H9 (cell line): ENCODE measurements around the gene GOLGA3. TPM values are rescaled to one million over a fixed set of nuclear protein-coding genes. Genes with fewer than 3 reads are reported as not detected.
"Not testable (repeated sequence)": the region's sequence is repeated elsewhere in the genome, so short reads cannot be mapped to it uniquely, and the experiment has no call there.

ENCODE experiments used
- DNase-seq: peaks from one replicate; pipeline ENCODE4 v3.0.0-alpha.2; 2017
- H2AFZ ChIP-seq: one replicate; pipeline ENCODE4 v1.6.1; 2013; ENCODE audit warnings: mild to moderate bottlenecking, low read length, control low read depth, moderate library complexity
- H2AK5ac ChIP-seq: 2 replicates; pipeline ENCODE4 v1.6.1; 2013; ENCODE audit warnings: low read length, control low read depth, mixed read lengths; ENCODE audit not compliant: insufficient read length
- H2BK120ac ChIP-seq: one replicate; pipeline ENCODE4 v1.6.1; 2013; ENCODE audit warnings: low read depth, mild to moderate bottlenecking, low read length, control low read depth, inconsistent platforms; ENCODE audit not compliant: poor library complexity, severe bottlenecking
- H2BK12ac ChIP-seq: 2 replicates; pipeline ENCODE4 v1.6.1; 2013; ENCODE audit warnings: low read length, control low read depth, mixed read lengths, low read depth; ENCODE audit not compliant: insufficient read length
- H2BK15ac ChIP-seq: 2 replicates; pipeline ENCODE4 v1.6.1; 2013; ENCODE audit warnings: low read depth, low read length, control low read depth
- H2BK20ac ChIP-seq: one replicate; pipeline ENCODE4 v1.6.1; 2013; ENCODE audit warnings: low read depth, mild to moderate bottlenecking, low read length, control low read depth, inconsistent platforms; ENCODE audit not compliant: poor library complexity, severe bottlenecking
- H2BK5ac ChIP-seq: 2 replicates; pipeline ENCODE4 v1.6.1; 2013; ENCODE audit warnings: low read length, control low read depth, mixed read lengths; ENCODE audit not compliant: insufficient read length
- H3K14ac ChIP-seq: 2 replicates; pipeline ENCODE4 v1.6.1; 2013; ENCODE audit warnings: low read length, control low read depth; ENCODE audit not compliant: insufficient read depth
- H3K18ac ChIP-seq: 2 replicates; pipeline ENCODE4 v1.6.1; 2013; ENCODE audit warnings: low read depth, mild to moderate bottlenecking, mixed read lengths, low read length, control low read depth; ENCODE audit not compliant: insufficient read length
- H3K23ac ChIP-seq: 2 replicates; pipeline ENCODE4 v1.6.1; 2013; ENCODE audit warnings: low read length, control low read depth, mixed read lengths, low read depth; ENCODE audit not compliant: insufficient read length
- H3K23me2 ChIP-seq: 2 replicates; pipeline ENCODE4 v1.6.1; 2013; ENCODE audit warnings: low read depth, mild to moderate bottlenecking, mixed read lengths, low read length, control low read depth; ENCODE audit not compliant: insufficient read length, poor library complexity, severe bottlenecking
- H3K27ac ChIP-seq: 2 replicates; pipeline ENCODE4 v1.5.1; 2013; ENCODE audit warnings: low read length, control low read depth, mixed read lengths, low read depth; ENCODE audit not compliant: insufficient read length
- H3K27me3 ChIP-seq: 2 replicates; pipeline ENCODE4 v1.6.1; 2013; ENCODE audit warnings: low read length, control low read depth, inconsistent platforms; ENCODE audit not compliant: insufficient read depth
- H3K4ac ChIP-seq: 2 replicates; pipeline ENCODE4 v1.6.1; 2013; ENCODE audit warnings: low read depth, mild to moderate bottlenecking, control low read depth, inconsistent platforms, low read length, moderate library complexity
- H3K4me1 ChIP-seq: 2 replicates; pipeline ENCODE4 v1.6.1; 2013; ENCODE audit warnings: low read length, control low read depth, inconsistent platforms; ENCODE audit not compliant: insufficient read depth
- H3K4me2 ChIP-seq: 2 replicates; pipeline ENCODE4 v1.6.1; 2013; ENCODE audit warnings: low read length, control low read depth, mixed read lengths; ENCODE audit not compliant: insufficient read length, insufficient read depth
- H3K56ac ChIP-seq: 2 replicates; pipeline ENCODE4 v1.6.1; 2013; ENCODE audit warnings: low read depth, mild to moderate bottlenecking, mixed read lengths, low read length, control low read depth; ENCODE audit not compliant: insufficient read length
- H3K79me1 ChIP-seq: 2 replicates; pipeline ENCODE4 v1.6.1; 2013; ENCODE audit warnings: low read depth, mild to moderate bottlenecking, moderate library complexity, low read length, control low read depth, inconsistent platforms; ENCODE audit not compliant: insufficient read depth, poor library complexity, severe bottlenecking
- H3K79me2 ChIP-seq: 2 replicates; pipeline ENCODE4 v1.6.1; 2013; ENCODE audit warnings: low read length, control low read depth, inconsistent platforms; ENCODE audit not compliant: insufficient read depth
- H3K9ac ChIP-seq: 2 replicates; pipeline ENCODE4 v1.6.1; 2013; ENCODE audit warnings: low read length, control low read depth, mixed read lengths; ENCODE audit not compliant: insufficient read length; ENCODE audit errors: extremely low read depth
- H3K9me3 ChIP-seq: one replicate; pipeline ENCODE4 v1.6.1; 2013; ENCODE audit warnings: low read depth, low read length, inconsistent platforms; ENCODE audit not compliant: control insufficient read depth
- H3T11ph ChIP-seq: one replicate; pipeline ENCODE4 v1.6.1; 2013; ENCODE audit warnings: mild to moderate bottlenecking, low read length, control low read depth, inconsistent platforms
- H4K20me1 ChIP-seq: one replicate; pipeline ENCODE4 v1.6.1; 2013; ENCODE audit not compliant: control insufficient read depth, insufficient read length, insufficient read depth
- H4K5ac ChIP-seq: 2 replicates; pipeline ENCODE4 v1.6.1; 2013; ENCODE audit warnings: low read depth, mild to moderate bottlenecking, mixed read lengths, low read length, control low read depth; ENCODE audit not compliant: insufficient read length
- H4K8ac ChIP-seq: replicated peaks from 2 replicates; pipeline ENCODE4 v1.6.1; 2013; ENCODE audit warnings: low read length, control low read depth, mixed read lengths, low read depth; ENCODE audit not compliant: insufficient read length
- H4K91ac ChIP-seq: 2 replicates; pipeline ENCODE4 v1.6.1; 2013; ENCODE audit warnings: low read depth, mild to moderate bottlenecking, moderate library complexity, mixed read lengths, low read length, control low read depth; ENCODE audit not compliant: insufficient read length
- H3K27ac Mint-ChIP-seq, 3 experiments: 2 replicates in 2 of 3; 3 replicates in 1 of 3; pipeline ENCODE4 v1.8.0; 2020 to 2021; ENCODE audit warnings: mixed read lengths in 3 of 3, mild to moderate bottlenecking in 1 of 3, moderate library complexity in 1 of 3
- H3K27me3 Mint-ChIP-seq: 2 replicates; pipeline ENCODE4 v1.8.0; 2021; ENCODE audit warnings: low read depth, mild to moderate bottlenecking, moderate library complexity, mixed read lengths
- H3K36me3 Mint-ChIP-seq, 3 experiments: 2 replicates in 2 of 3; 3 replicates in 1 of 3; pipeline ENCODE4 v1.8.0; 2020 to 2021; ENCODE audit warnings: low read depth in 3 of 3, mixed read lengths in 3 of 3; ENCODE audit not compliant: insufficient read depth in 1 of 3
- H3K4me1 Mint-ChIP-seq, 2 experiments: 2 replicates each; pipeline ENCODE4 v1.8.0; 2020; ENCODE audit warnings: mixed read lengths in 2 of 2
- H3K4me3 Mint-ChIP-seq, 2 experiments: 2 replicates in 1 of 2; 3 replicates in 1 of 2; pipeline ENCODE4 v1.8.0; 2020 to 2021; ENCODE audit warnings: mild to moderate bottlenecking in 2 of 2, mixed read lengths in 2 of 2, moderate library complexity in 1 of 2
- H3K9me3 Mint-ChIP-seq, 2 experiments: 2 replicates in 1 of 2; 3 replicates in 1 of 2; pipeline ENCODE4 v1.8.0; 2020; ENCODE audit warnings: mild to moderate bottlenecking in 2 of 2, mixed read lengths in 2 of 2, moderate library complexity in 1 of 2
- WGBS: extraction: QIAGEN DNeasy Blood & Tissue Kit; methylation state at CpG from one replicate; pipeline ENCODE4 v1.1.7; 2013; ENCODE audit warnings: missing lambda C conversion rate, low lambda C conversion rate, mixed read lengths; ENCODE audit not compliant: insufficient read length; ENCODE audit errors: extremely low coverage; 5-methylcytosine and 5-hydroxymethylcytosine counted together
- total RNA-seq: library from RNA; stranded (reverse); gene quantifications from 2 replicates; pipeline ENCODE4 v1.2.1, GENCODE V29; 2021
- TF ChIP-seq, protein P1 (sequence below): fragments of 200-600 bp; sonication (generic); conservative IDR thresholded peaks from 3 replicates; pipeline ENCODE4 v1.8.0; 2021; ENCODE audit warnings: antibody characterized with exemption, mild to moderate bottlenecking

The GOLGA3 gene
- total RNA-seq, 1 experiment from 2014 or later: 40.1 TPM

DNA sequence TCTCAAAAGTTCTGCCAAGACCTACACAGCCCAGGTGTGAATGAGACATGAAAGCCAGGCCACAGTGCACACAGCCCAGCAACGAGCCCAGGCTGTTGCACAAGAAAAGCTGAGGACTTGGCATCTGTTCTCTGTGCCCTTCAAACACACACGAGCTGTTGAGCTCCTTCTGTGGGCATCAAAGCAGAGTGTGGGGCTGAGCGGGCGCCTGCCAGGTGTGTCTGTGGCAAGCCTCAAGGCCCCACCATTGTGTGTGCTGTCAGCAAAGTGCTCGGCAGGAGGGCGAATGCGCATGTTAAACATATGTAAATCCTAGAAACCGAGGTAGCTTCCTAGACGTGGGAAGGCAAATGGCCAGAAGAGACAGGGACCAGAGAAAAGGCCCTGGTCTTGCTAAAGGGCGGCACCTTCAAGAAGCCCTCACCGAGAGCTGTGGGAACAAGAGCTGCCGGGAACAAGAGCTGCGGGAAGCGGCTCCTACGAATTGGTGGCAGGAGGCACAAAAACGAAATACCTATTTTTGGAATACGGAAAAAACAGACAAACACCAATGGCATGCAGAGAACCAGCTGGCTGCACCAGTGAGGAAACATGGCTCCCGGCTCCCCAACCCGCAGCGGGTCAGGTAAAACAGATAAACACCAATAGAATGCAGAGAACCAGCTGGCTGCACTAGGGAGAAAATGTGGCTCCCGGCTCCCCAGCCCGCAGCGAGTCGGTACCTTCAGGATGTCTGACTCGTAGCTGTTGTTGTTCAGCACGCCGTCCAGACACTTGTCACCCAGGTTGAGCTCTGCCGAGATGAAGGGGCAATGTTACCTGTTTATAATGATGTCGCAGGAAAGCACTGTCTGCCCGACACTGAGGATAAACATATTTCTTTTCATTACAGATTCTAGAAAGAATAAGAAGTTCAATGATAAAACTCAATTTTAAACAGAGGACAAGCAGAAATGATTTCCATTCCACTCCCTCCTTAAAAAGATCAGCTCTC lies 19.0 kb upstream of the GOLGA3 start:
- H3K4me1 Mint-ChIP-seq: peaks cover 21 to 22% of the 10 kb centered on the region in 2 experiments
- TF ChIP-seq, protein P1, sequence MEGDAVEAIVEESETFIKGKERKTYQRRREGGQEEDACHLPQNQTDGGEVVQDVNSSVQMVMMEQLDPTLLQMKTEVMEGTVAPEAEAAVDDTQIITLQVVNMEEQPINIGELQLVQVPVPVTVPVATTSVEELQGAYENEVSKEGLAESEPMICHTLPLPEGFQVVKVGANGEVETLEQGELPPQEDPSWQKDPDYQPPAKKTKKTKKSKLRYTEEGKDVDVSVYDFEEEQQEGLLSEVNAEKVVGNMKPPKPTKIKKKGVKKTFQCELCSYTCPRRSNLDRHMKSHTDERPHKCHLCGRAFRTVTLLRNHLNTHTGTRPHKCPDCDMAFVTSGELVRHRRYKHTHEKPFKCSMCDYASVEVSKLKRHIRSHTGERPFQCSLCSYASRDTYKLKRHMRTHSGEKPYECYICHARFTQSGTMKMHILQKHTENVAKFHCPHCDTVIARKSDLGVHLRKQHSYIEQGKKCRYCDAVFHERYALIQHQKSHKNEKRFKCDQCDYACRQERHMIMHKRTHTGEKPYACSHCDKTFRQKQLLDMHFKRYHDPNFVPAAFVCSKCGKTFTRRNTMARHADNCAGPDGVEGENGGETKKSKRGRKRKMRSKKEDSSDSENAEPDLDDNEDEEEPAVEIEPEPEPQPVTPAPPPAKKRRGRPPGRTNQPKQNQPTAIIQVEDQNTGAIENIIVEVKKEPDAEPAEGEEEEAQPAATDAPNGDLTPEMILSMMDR: no peak
- peaks cover 2% of the 10 kb centered on the region; the same call in 1 of the 2 replicates for H3K4me1 ChIP-seq
- no peaks in the 10 kb centered on the region for H4K20me1 ChIP-seq
- H2AK5ac ChIP-seq: no peak overlapping the region
- no peak overlapping the region for H4K8ac ChIP-seq
- no peaks in the 10 kb centered on the region for H3K9me3 Mint-ChIP-seq
- H3K79me1 ChIP-seq: no peaks in the 10 kb centered on the region
- no peak overlapping the region for H2BK5ac ChIP-seq
- H3K4me2 ChIP-seq: no peak overlapping the region
- no peak overlapping the region for H2BK20ac ChIP-seq
- H3K4ac ChIP-seq: no peak overlapping the region
- no CpG with 5 or more reads among the region's 30 CpGs for WGBS
- H3K9me3 ChIP-seq: no peaks in the 10 kb centered on the region
- H2AFZ ChIP-seq: no peak overlapping the region
- peaks cover 17 to 73% (median 45%) of the 10 kb centered on the region in 3 experiments; a peak in 6 of 7 replicates for H3K36me3 Mint-ChIP-seq
- H4K5ac ChIP-seq: no peak overlapping the region
- no peak overlapping the region for H2BK15ac ChIP-seq
- H3T11ph ChIP-seq: no peak overlapping the region
- no peak overlapping the region for H3K27ac ChIP-seq
- H3K18ac ChIP-seq: no peak overlapping the region
- no peak overlapping the region for H3K9ac ChIP-seq
- H3K27me3 ChIP-seq: no peaks in the 10 kb centered on the region
- no peaks in the 10 kb centered on the region for H3K27me3 Mint-ChIP-seq
- H3K23me2 ChIP-seq: no peaks in the 10 kb centered on the region
- peak overlapping the region; percentile 34 to 57 for H3K4me3 Mint-ChIP-seq
- no peaks in the 10 kb centered on the region for H3K79me2 ChIP-seq
- H3K27ac Mint-ChIP-seq: peak overlapping the region; percentile 92 to 98 (median 97)
- no peak overlapping the region for H2BK120ac ChIP-seq
- no peak overlapping the region for H4K91ac ChIP-seq
- DNase-seq: peak; percentile 92
- H2BK12ac ChIP-seq: no peak overlapping the region
- no peak overlapping the region for H3K56ac ChIP-seq
- no peak overlapping the region for H3K23ac ChIP-seq
- no peak overlapping the region for H3K14ac ChIP-seq

- H3K9me3 Mint-ChIP-seq, H2BK20ac ChIP-seq, H3K27ac Mint-ChIP-seq, H4K8ac ChIP-seq, H3K9ac ChIP-seq, H3K27me3 Mint-ChIP-seq, H4K5ac ChIP-seq, H3K4me3 Mint-ChIP-seq, H2BK12ac ChIP-seq, H2BK15ac ChIP-seq, H3K18ac ChIP-seq, H4K20me1 ChIP-seq, H3K4me1 ChIP-seq, H3K79me1 ChIP-seq, H3K27ac ChIP-seq, H3K27me3 ChIP-seq, H4K91ac ChIP-seq, H2BK5ac ChIP-seq, H2AFZ ChIP-seq, DNase-seq, H3K56ac ChIP-seq, H3T11ph ChIP-seq, H3K4ac ChIP-seq, H2BK120ac ChIP-seq, H3K14ac ChIP-seq, H3K23me2 ChIP-seq, H3K4me2 ChIP-seq, H3K9me3 ChIP-seq, H3K79me2 ChIP-seq, H3K23ac ChIP-seq, H2AK5ac ChIP-seq: not testable (repeated sequence)
- no CpG with 5 or more reads among the region's 11 CpGs for WGBS
- Mint-ChIP-seq H3K4me1 (peaks cover 21 to 22% of the 10 kb centered on the region in 2 experiments), H3K36me3 (peaks cover 20 to 71% (median 45%) of the 10 kb centered on the region in 3 experiments; a peak in 6 of 7 replicates)
These were observed 16.0 kb upstream of the GOLGA3 start for GRCh38 chr12:132844681-132845080.
